GM21526 (cell line): Measurements from ENCODE around the gene DRG2.

Experiments used
- ATAC-seq: cut with Tn5 transposase; IDR thresholded peaks from one replicate; pipeline ENCODE4 v1.9.1; 2021; ENCODE audit warnings: moderate library complexity; ENCODE audit not compliant: unreplicated experiment, low FRiP score

DRG2 gene

DNA sequence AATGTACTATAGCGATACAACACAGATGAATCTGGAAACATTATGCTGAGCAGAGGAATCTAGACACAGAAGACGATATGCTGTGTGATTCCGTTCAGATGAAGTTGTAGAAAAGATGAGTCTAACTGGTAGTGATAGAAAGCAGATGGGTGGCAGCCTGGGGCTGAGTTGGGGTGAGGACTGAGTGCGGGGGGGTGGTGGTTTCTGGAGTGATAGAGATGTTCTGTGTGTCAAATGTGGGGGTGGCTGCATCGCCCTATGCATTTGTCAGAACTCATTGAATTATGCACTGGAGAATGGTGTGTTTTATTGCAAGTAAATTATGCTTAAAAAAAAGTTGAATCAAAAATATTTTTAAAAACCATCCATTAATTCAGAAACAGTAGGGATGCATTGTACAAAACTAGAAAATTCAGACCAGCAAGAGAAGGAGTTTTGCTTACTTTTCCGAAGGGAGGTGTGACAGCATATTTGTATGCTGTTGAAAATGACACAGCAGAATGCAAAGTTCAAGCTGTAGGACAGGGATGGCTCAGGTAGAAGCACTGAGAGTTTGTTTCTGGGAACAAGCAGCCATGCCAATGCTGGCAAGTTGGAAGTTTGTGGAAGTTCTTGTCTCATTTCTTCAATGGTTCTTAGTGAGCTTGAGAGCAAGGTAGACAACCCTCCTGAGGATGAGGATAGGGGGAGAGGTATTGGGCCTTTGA is 13.0 kb upstream of the DRG2 start:
- ATAC-seq = no peak

DNA sequence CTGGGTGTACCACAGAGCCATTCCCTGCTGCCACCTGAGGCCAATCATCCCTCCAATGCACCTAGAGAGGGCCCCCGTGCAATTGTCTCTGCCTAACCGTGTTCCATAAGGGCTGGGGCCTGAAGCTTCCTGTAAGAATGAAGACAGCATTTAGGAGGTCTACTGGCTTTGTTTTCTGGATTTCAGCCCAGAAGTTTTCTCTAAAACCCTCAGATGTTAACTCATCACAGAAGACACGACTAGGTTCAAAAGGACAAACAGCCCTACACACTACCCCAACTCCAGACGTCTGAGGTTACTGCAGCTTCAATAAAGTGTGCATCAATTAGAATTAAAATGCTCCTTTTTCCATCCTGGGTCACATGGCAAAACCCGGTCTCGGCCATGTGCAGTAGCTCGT is 10.8 kb upstream of the DRG2 start:
- ATAC-seq = no peak

DNA sequence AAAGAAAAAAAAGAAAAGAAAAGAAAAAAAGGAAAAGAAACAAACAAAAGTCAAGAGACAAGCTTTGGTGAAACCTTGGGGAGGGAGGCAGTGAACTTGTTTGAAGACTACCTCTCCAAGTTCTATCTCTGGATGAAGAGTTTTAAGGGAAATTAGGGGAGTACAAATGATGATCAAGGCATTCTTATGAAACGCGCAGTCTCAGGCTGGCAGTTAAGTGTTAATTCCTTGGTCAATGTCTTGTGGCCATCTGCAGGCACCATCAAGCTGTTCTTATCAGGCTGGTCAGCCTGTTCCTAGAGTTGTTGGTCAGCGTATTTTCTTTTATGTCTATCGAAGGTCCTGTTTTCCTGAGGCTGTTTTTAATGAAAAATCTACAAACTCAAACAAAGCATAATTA is 8.2 kb upstream of the DRG2 start:
- no peak for ATAC-seq

DNA sequence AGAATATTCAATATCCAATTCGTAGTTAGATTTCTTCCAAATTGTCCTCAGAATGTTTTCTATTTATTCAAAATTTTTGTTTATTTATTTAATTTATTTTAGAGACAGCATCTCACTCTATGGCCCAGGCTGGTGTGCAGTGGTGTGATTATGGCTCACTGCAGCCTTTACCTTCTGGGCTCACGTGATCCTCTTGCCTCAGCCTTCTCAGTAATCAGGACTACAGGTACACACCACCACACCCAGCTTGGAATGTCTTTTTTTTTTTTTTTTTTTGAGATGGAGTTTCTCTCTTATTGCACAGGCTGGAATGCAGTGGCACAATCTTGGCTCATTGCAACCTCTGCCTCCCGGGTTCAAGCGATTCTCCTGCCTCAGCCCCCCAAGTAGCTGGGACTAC is 3.5 kb upstream of the DRG2 start:
- ATAC-seq = no peak

DNA sequence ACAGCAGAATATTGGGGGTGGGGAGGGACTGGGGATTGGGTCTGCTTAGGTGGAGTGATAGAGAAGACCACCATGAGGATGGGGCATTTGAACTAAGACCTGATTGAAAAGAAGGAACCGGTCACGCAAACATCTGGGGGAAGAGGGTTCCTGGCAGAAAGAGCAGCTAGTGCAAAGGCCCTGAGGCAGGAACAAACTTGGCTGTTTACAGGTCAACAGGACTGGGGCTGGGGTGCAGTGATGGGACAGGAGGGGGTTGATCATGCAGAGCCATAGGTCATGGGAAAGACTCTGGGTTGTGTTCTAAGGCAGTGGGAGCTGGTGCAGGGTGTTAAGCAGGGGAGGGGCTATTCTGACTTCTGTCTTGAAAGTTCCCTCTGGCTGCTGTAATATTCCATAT is 1.9 kb downstream of the DRG2 start:
- ATAC-seq = no peak

DNA sequence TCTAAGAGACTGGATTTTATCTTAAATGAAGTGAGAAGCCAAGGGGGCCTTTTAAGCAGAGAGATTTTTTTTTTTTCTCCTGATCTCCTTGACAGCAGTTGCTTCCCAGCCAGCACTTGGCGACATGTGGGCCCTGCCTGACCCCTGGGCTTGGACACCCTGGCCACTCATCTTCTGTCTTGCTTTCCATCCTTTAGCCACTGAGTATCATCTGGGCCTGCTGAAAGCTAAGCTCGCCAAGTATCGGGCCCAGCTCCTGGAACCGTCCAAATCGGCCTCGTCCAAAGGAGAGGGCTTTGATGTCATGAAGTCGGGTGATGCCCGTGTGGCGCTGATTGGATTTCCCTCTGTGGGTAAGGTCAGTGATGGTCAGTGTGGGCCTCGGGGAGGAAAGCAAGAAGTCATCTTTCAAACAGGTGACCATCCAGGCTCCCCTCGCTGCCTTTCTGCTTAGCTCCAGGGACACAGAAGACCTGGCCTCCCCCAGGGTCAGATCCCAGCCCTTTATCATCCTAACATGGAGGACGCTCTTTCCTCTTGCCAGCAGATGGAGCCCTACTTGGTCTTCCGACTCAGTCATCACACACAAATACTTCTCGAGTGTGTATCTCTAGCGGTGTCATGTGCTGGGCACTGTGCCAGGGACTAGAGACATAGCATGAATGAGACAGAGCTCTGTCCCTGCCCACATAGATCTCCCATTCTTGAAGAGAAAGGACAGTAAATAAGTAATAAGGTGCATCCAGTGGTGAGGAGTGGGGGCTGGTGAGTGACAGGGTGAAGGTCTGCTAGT is 6.1 kb downstream of the DRG2 start:
- no peak for ATAC-seq

DNA sequence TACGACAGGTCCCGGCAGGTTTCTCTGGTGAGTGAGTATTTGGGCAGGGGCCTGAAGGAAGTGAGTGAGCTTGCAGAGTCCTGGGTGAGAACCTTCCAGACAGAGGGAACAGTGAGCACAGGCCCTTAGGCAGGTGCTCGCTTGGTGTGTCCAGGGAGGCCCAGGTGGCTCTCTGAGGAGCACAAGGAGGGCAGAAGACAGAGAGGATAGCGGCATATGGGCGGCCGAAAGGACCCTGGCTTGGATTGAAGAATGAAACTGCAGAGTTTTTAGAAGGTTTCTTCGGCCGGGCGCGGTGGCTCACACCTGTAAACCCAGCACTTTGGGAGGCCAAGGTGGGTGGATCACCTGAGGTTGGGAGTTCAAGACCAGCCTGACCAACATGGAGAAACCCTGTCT is 6.7 kb downstream of the DRG2 start:
- no peak for ATAC-seq

DNA sequence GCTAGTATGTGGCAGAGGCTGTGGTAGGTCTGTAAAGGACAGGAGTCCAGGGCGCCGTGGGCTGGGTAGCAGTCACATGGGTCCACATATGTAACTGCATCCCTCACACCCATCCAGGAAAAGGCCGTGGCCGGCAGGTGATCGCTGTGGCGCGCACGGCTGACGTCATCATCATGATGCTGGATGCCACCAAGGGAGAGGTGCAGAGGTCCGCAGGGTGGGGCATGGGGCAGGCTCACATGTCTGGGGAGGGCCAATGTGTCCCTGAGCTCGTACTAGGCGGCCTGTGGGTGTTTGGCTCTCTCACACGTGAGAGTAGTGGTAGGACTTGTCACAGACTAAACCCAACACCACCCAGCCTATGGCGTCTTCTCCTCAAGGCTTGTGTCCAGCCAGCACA is 11.8 kb downstream of the DRG2 start:
- ATAC-seq = no peak

DNA sequence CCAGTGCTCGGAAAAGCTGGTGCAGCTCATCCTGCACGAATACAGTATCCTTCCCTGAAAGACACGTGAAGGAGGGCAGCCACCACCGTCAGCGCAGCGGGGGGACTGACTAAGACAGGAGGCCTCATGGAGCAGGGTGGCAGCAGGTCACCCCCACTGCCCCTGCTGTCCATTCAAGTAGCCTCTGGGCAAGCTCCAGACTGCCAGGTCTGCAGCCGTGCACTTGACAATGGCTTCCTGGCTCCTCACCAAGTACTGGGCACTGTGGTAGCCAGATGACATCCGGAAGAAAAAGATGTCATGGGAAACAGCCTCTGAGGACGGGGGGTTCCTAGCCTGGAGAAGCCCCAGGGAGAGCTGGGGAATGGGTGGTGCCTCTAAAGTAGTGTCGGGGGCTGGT is 12.9 kb downstream of the DRG2 start:
- ATAC-seq = no peak

DNA sequence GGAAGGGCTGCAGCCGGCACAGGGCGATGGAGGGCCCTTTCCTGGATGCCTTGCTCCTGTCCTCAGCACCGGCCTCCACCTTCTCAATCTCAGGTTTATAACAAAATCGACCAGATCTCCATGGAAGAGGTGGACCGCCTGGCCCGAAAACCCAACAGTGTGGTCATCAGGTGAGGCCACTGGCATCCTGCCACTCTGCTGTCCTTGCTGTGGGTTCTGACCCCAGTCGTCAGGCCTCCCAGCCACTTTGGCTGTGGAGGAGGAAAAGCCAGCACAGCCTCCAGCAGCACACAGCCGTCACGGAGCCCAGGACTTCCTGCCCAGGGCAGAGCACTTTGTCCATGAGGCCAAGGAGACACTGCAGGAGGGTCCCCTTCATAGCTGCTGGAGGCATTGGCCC is 14.1 kb downstream of the DRG2 start:
- ATAC-seq = no peak

DNA sequence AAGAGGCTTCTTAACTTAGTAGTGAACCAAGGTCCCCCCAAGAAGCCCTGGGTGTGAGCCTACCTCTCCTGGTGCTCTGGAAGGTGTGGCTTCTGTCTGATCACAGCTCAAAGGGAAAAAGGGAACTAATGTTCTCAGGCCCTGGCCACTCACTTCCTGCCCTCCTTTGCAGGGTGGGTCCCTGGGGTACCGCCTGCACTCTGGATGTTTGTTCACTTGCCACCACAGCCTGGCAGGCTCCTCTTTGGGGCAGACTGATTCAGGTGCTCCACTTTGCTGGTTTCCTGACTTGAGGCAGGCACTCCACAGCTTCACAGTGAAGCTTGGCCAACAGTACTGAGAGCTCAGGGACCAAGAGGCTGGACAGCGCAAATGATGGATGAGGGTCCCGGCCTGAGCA is 14.9 kb downstream of the DRG2 start:
- ATAC-seq = no peak

DNA sequence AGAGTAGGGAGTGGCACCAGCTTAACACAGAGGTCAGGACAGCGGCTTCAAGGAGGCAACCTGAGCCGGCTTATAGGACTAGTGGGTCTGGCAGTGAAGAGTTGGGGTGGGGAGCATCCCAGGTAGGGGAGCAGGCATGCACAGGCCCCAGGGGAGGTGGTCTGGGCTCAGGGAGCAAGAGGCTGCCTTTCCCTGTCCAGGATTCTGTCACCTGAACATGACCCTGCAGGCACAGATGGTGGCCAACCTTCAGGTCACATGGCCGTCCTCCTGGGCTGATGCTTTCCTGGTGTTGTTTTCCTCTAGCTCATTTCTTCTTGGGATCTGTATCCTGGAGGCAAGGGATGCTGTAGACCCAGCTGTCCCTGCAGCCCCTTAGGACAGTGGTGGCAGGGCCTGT is 17.3 kb downstream of the DRG2 start:
- ATAC-seq = no peak

DNA sequence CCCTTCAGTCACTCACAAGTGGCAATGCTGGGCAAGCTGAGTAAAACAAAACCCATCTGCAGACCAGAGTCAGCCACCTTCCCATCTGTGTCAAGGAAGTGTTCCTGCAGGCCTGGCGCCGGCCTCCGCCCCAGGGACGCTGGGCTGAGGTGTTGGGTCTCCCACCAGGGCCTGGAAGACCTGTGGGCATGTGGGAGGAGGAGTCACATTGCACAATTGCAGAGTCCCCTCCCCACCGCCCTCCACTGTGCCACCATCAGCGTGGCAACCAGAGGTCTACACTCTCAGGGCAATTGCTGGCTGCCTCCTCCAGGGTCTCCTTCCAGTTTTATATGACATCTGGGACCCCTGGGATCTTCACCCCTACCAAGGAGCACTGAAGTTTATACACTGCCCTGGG is 17.8 kb downstream of the DRG2 start:
- no peak for ATAC-seq

DNA sequence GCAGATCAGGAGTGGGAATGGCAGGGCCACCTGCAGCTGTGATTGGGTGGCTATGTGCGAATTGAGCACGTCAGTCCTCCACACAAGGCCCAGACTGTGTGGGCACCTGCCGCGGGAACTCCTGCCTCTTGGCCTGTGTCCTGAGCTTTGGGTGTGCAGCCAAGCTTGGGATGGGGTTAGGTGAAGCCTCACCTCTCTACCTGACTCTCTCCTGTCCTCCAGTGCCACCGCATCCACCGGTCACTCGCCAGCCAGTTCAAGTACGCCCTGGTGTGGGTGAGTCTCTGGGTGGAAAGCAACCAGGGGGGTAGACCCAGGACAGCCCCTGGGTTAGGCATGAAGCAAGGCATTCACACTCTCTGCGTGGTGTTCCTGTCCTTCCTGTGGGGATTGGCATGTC is 18.5 kb downstream of the DRG2 start:
- ATAC-seq = no peak

DNA sequence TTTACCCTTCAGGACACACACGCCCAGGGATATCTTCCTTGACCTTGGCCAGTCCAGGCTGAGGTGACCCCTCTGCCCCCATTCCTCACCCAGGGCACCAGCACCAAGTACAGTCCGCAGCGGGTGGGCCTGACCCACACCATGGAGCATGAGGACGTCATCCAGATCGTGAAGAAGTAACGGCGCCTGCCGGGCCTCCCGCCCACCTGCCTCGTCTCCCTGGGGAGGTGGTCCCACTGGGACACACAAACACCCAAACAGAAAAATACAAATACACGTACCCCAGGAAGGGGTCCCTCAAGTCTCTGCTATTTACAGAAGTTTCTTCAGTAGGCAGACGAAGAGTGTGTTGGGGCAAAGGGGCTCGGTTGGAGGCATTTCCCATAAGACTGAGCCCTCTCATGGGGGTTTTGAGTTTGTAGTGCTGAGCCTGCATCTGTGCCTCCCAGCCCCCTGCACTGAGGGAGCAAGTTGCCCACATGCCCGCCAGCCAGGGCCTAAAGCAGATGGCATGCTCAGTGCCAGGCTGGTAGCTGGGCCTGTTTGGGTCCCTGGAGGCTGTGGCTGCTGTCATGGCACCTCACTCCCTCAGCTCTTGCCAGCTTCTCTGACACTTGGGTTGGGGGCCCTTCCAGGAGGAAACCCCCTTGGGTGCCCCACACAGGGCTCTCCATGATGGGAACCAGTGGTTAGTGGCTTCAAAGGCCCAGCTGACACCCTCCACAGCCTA is 19.5 kb downstream of the DRG2 start:
- ATAC-seq = no peak

DNA sequence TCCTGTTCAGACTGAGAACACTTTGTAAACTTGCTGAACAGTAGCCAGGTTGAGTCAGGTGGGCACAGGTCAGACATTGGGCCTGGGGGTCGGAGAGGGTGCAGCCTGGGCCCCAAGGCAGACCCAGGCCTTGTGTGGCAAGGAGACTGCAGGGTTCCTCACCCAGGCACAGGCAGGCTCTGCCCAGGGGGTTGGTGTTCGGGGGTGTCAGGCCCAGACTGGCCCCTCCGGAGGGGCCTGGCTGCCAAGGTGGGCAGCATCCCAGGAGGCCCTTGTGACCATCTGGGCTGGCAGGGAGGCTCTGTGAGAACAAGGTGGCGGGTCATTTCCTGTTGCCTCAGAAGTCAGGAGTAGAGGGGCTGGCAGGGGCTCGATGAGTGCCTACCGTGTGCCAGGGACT is 20.2 kb downstream of the DRG2 start:
- no peak for ATAC-seq

DNA sequence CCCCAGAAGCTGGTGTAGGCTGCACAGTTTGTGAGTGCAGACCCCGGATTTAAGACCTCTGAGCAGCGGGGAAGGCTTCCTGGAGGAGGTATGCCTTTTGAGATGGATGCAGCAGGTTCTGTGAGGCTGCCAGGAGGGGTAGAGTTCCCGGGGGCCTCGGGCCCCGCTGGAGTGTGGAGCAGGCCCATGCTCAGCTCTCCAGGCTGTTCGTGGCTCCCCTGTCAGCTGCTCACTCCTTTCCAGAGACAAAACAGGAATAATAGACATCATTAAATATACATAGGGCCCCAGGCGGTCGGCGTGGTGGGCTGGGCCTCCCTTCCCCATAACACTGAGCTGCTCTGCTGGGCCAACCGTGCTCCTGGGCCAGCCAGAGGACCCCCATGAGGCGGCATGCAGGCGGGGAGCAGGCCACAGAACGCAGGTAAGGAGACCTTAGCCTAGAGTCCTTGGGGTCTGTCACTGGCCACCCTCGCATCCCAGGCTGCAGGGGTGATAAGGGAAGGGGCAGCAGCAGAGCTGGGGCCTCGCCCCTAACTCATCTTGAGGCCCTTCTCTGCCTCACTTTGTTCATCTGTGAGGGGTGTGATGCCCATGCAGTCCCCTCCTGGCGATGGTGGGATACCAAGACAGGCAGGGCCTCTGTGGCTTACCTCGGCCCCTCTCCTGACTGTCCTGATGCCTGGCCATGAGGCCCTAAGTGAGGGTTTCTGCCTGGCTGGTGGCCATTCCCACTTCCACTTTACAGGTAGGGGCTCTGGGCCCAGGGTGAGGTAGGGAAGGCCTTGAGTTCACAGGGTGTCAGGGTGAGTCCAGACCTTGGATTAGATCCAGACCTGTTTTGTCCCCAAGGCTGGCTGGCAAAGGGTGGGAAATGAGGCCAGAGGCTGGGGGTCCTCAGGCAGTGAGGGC is 20.9 kb downstream of the DRG2 start, which contains the start of gene MYO15A:
TSS of gene MYO15A (plus strand) at position 356 of the 912 bp plus-strand sequence. CDS start 10,045 bp downstream, outside the sequence.
- ATAC-seq = no peak

DNA sequence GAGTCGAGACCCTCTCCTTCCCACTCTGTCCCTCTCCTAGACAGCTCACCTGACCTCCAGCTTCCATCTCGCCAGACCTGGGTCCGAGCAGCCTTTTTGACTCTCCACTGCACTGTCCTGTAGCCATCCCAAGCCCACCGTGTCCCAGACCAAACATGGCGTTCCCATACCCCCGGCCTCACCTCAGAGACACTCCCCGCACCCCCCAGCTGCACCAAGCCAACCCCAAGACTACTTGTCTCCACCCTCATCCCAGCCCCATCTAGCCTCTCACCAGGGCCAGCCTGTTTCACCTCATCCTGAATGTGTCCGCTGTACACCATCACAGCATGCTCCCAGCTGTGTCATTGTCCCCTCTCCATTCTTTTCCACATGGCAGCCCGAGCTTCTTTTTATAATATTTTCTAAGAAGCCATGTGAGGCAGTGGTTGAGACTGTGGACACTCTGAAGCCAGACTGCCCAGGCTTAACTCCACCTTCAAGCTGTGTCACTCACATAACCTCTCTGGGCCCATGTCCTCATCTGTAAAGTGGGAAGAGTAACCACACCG is 22.3 kb downstream of the DRG2 start:
- ATAC-seq = no peak

DNA sequence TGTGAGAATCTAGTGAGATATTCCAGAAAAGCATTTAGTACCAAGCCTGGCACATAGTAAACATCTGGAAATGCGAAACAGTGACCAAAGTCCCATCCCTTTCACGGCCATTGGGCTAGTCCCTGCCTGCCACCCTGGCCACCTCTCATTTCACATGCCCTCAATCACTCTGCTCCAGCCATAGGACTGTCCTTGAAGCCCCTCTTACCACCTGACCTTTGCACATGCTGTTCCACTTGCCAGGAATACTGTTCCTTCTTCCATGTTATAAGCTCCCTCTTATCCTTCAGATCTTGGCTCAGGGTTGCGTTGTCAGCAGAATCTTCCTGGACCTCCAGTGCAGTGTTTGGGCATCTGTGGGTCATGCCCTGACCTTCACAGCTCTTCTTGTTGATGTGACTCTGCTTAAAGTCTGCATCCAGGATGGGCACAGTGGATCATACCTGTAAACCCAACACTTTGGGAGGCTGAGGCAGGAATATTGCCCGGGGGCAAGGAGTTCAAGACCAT is 22.9 kb downstream of the DRG2 start:
- ATAC-seq = no peak
